Endothelial cell of umbilical vein (primary cell): ENCODE results near the gene ART3.

Experiments
- JUN ChIP-seq: IDR thresholded peaks from 2 replicates; pipeline ENCODE4 v1.6.1; 2011; ENCODE audit warnings: borderline replicate concordance, low read depth; ENCODE audit not compliant: insufficient read length, insufficient read depth
- TF ChIP-seq, protein P1 (sequence below), 2 donors: IDR thresholded peaks; 1 replicate in 1 of 2; 2 replicates in 1 of 2; pipeline ENCODE4 v1.5.1; 2011; ENCODE audit warnings: low read length in 2 of 2, mild to moderate bottlenecking in 2 of 2, moderate library complexity in 2 of 2, control low read depth in 1 of 2, inconsistent platforms in 1 of 2, low read depth in 1 of 2; ENCODE audit not compliant: insufficient read depth in 1 of 2; ENCODE audit errors: extremely low read depth in 1 of 2
- TF ChIP-seq, protein P2 (sequence below): IDR thresholded peaks from 2 replicates; pipeline ENCODE4 v1.6.1; 2011; ENCODE audit not compliant: insufficient read depth, insufficient read length

- TF ChIP-seq, protein P1, sequence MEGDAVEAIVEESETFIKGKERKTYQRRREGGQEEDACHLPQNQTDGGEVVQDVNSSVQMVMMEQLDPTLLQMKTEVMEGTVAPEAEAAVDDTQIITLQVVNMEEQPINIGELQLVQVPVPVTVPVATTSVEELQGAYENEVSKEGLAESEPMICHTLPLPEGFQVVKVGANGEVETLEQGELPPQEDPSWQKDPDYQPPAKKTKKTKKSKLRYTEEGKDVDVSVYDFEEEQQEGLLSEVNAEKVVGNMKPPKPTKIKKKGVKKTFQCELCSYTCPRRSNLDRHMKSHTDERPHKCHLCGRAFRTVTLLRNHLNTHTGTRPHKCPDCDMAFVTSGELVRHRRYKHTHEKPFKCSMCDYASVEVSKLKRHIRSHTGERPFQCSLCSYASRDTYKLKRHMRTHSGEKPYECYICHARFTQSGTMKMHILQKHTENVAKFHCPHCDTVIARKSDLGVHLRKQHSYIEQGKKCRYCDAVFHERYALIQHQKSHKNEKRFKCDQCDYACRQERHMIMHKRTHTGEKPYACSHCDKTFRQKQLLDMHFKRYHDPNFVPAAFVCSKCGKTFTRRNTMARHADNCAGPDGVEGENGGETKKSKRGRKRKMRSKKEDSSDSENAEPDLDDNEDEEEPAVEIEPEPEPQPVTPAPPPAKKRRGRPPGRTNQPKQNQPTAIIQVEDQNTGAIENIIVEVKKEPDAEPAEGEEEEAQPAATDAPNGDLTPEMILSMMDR (IDR thresholded peaks at IDR 0.05; ENCODE audit: extremely low read depth in 1 of 2, insufficient read depth in 1 of 2, low read depth in 1 of 2, low read length in 2 of 2): no peak
- TF ChIP-seq, protein P2, sequence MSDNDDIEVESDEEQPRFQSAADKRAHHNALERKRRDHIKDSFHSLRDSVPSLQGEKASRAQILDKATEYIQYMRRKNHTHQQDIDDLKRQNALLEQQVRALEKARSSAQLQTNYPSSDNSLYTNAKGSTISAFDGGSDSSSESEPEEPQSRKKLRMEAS: no peak
- TF ChIP-seq JUN: no peak
Observed at GRCh38 chr4:76028350-76028765, 46.2 kb upstream of the ART3 start.
